Measurements from ENCODE around the gene ZNF26.
"Not testable (repeated sequence)": the region's sequence is repeated elsewhere in the genome, so short reads cannot be mapped to it uniquely, and the experiment has no call there.

The ZNF26 gene

GRCh38 chr12:132955094-132956010, 30.8 kb upstream of the ZNF26 start:
- no peak for DNase-seq (ENCODE audit: low spot score)

DNA sequence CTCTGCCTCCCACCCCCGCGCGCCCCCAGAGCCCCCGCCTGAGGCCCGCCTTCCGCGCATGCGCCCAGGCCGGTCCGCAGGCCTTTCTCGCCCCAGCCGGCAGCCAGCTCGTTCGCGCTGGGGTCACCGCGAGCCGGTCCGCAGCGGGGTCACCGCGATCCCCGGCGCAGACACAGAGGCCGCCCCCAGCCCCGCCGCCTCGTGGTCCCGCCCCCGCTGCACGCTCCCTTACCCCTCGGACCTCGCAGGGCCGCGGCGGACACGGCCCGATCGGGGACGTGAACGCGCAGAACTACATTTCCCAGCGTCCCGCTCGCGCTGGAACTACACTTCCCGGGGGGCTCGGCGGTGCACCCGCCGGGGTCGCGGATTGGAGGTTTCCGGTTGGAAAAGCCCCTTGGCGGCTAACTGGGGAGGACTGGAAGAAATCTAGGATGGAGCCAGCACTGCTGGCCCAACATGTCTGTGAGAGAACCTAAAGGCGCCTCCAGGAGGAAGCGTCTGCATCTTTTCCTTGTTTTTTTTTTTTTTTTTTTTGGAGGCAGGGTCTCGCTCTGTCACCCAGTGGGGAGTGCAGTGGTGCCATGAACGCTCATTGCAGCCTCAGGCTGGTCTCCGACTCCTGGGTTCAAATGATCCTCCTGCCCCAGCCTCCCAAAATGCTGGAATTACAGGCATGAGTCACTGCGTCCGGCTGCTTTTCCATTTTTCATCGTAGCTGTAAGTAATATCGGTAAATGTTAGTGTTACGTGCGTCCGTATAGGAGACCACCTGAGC, 30.0 kb upstream of the ZNF26 start, which contains the start of gene ZNF605:
Gene ZNF605 (minus strand): TSS at position 296 of the 778 bp plus-strand sequence. CDS start 10,671 bp downstream, outside the sequence.
- DNase-seq (ENCODE audit: low spot score) = peak; percentile 6

DNA sequence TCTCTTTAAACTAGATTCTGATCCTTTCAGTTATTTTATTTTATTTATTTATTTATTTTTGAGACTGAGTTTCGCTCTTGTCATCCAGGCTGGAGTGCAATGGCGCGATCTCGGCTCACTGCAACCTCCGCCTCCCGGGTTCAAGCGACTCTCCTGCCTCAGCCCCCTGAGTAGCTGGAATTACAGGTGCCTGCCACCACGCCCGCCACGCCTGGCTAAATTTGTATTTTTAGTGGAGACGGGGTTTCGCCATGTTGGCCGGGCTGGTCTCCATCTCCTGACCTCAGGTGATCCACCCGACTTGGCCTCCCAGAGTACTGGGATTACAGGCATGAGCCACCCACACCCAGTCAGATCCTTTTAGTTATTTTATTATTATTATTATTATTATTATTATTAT, 24.4 kb upstream of the ZNF26 start:
- DNase-seq (ENCODE audit: low spot score) = not testable (repeated sequence)

DNA sequence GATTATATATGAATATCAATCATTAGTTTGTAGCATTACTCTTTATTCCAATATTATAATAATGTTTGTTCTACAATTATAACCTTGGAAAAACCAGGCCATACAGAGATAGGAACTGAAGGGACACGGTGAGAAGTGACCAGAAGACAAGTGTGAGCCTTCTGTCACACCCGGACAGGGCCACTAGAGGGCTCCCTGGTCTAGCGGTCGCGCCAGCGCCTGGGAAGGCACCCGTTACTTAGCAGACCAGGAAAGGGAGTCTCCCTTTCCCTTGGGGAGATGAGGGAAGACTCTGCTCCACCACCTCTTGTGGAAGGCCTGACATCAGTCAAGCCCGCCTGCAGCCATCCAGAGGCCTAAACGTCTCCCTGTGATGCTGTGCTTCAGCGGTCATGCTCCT, 22.2 kb upstream of the ZNF26 start:
- not testable (repeated sequence) for DNase-seq (ENCODE audit: low spot score)

DNA sequence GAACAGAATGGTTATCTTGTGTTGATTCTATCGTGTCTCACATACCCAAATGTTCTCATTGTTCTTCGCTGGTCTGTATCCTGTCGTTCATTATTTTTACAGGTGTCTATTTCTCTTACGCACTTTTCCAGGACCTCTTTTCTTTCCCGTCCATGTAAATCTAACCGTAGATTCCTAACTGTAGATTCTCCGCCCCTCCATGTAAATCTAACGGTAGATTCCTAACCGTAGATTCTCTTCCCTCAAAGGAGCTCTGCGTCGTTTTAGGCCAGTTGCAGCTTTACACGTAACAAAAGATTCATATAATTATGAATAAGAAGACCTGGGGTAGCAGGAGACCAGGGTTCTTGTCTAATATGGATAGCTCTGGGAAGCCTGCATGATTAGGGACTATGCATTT, 20.4 kb upstream of the ZNF26 start:
- no peak for DNase-seq (ENCODE audit: low spot score)

- no peak for DNase-seq (ENCODE audit: low spot score)
Observed at GRCh38 chr12:132966676-132967415, 19.3 kb upstream of the ZNF26 start.

GRCh38 chr12:132967736-132968135, 18.4 kb upstream of the ZNF26 start:
- DNase-seq (ENCODE audit: low spot score) = no peak

GRCh38 chr12:132972374-132972773, 13.8 kb upstream of the ZNF26 start:
- DNase-seq (ENCODE audit: low spot score) = no peak

GRCh38 chr12:132976870-132977269, 9.3 kb upstream of the ZNF26 start:
- DNase-seq (ENCODE audit: low spot score) = not testable (repeated sequence)

DNA sequence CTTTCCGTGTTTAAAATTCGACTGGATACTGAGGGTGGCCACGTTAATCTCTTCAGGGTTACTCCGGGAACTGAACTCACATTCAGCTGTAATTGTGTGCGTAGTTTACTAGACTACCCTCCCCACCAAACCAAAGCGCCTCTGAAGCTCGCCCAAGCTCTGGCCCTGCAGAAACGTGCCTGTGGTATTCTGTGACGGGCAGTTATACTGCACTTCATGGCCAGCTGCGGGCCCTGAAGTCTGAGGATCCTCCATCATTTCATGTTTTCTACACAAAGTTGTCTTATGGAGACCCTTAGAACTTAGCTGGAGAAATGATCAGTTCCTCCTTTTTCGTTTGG, 688 bp downstream of the ZNF26 start:
- DNase-seq (ENCODE audit: low spot score) = no peak

GRCh38 chr12:132998741-132999140, 12.6 kb downstream of the ZNF26 start:
- no peak for DNase-seq (ENCODE audit: low spot score)

- DNase-seq (ENCODE audit: low spot score) = no peak
Observed at GRCh38 chr12:133010657-133011297, 24.6 kb downstream of the ZNF26 start.

GRCh38 chr12:133023566-133023965, 37.4 kb downstream of the ZNF26 start:
- DNase-seq (ENCODE audit: low spot score) = no peak

DNA sequence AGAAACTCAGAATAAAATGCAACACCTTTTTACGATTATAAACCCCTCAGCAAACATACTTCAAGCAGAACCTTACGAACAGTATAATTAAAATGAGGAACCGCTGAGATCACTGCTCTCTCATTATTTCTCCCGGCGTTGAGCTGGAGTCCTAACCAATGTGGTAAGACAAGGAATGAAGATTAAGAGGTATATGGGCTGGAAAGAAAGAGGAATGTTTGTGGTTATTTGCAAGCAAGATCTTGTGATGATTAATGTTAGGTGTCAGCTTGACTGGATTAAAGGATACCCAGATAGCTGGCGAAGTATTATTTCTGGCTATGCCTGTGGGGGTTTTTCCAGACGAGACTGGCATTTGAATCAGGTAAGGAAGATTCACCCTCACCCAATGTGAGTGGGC, 40.8 kb downstream of the ZNF26 start:
- DNase-seq (ENCODE audit: low spot score) = no peak

DNA sequence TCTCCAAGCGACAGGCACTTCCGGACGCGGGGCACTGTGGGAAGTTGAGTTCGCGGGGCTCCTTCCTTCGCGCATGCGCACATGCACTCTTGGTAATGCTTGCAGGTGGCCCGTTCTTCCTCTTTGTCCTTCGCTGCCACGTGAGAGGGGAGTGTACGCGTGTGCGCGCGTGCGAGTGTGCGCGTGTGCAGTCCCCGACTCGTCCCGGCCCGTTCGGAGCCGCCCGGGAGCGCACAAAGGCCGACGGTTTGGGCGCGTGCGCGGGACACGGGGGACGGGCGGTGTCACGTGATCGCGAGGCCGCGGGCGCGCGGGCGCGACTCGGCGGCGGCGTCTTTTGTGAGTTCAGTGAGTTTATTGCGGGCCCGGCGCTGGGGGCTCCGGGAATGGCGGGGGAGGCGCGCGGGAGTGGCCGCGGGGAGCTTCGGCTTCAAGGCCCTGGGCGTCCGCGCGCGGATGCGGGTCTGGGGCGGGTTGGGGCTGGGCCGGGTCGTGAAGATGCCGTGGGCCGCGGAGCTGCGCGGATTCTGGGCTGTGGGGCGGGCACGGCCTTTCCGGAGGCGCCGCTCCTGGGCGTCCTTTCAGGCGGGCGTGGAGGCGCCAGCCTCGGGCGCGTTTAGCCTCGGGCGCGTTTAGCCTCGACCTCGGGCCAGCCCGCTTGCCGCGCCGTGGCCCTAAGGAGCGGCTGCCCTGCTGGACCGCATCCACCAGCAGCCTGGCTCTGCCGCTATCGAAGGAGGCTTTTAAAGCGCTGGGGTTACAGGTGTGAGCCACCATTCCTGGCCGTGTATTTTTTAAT, 51.2 kb downstream of the ZNF26 start, which contains the start of gene ZNF84:
Gene ZNF84 (plus strand): TSS at position 303 of the 799 bp plus-strand sequence. CDS start 3,959 bp downstream, outside the sequence.
- peak; percentile 92 for DNase-seq (ENCODE audit: low spot score)

GRCh38 chr12:133038118-133038709, 52.0 kb downstream of the ZNF26 start:
- DNase-seq (ENCODE audit: low spot score) = no peak

DNA sequence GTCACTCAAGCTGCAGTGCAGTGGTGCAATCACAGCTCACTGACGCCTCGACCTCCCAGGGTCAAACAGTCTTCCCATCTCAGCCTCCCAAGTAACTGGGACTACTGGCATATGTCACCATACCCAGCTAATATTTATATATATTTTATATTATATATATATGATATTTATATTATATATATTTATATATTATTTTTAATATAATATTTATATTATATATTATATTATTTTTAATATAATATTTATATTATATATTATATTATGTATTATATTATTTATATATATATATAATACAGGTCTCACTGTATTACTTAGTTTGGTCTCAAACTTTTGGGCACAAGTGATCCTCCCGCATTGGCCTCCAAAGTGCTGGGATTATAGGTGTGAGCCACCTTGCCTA, 60.5 kb downstream of the ZNF26 start:
- no peak for DNase-seq (ENCODE audit: low spot score)

DNA sequence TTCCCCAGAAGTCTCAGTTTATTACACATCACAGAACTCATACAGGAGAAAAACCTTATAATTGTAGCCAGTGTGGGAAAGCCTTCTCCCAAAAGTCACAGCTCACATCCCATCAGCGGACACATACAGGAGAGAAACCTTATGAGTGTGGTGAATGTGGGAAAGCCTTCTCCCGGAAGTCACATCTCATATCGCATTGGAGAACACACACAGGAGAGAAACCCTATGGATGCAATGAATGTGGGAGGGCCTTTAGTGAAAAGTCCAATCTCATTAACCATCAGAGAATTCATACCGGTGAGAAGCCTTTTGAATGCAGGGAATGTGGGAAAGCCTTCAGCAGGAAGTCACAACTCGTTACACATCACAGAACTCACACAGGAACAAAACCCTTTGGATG, 71.3 kb downstream of the ZNF26 start:
- DNase-seq (ENCODE audit: low spot score) = no peak

- no peak for DNase-seq (ENCODE audit: low spot score)
Observed at GRCh38 chr12:133058203-133059113, 72.3 kb downstream of the ZNF26 start.

Measured in hematopoietic multipotent progenitor cell treated with erythropoietin and hydrocortisone succinate and interleukin-3 and kit ligand, for 17 days (in vitro differentiated cells).